Islet of Langerhans (tissue), 1 donor: ENCODE data around the gene CENPL.
"Not testable (repeated sequence)": the region's sequence is repeated elsewhere in the genome, so short reads cannot be mapped to it uniquely, and the experiment has no call there.

Experiments used
- FAIRE-seq: peaks from one replicate; lab custom pipeline; 2011; peaks lifted over from hg19 to GRCh38; lab: Jason Lieb, UNC

The CENPL gene

GRCh38 chr1:173824315-173825081 is at the start of gene CENPL, which contains the start of gene DARS2:
Gene CENPL, minus strand, starts transcription at chr1:173824883. Its CDS starts 13,584 bp downstream, at chr1:173811299.
Gene DARS2, plus strand, starts transcription at chr1:173824673. Its CDS starts 557 bp downstream, at chr1:173825230.
- no peak for FAIRE-seq

DNA sequence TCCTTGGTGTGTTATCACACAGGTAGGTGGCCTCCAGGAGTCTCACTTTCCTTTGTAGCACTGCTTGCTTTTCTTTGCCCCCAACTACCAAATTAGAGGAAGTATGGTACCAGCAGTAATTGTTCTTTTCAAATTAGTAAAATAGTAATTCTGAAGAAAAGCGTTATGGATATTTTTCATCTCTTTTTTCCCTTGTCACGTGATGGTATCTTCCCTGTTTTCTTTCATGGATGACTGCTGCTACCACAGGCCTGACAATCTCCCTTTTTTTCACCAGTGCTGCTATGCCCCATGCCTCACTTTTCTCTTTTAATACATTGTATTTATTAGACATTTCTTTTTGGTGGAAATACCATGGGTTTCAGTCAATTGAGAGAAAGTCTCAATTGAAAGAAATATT is 46.8 kb upstream of the CENPL start:
- no peak for FAIRE-seq

- no peak for FAIRE-seq
These were observed 46.4 kb upstream of the CENPL start for GRCh38 chr1:173871091-173871490.

DNA sequence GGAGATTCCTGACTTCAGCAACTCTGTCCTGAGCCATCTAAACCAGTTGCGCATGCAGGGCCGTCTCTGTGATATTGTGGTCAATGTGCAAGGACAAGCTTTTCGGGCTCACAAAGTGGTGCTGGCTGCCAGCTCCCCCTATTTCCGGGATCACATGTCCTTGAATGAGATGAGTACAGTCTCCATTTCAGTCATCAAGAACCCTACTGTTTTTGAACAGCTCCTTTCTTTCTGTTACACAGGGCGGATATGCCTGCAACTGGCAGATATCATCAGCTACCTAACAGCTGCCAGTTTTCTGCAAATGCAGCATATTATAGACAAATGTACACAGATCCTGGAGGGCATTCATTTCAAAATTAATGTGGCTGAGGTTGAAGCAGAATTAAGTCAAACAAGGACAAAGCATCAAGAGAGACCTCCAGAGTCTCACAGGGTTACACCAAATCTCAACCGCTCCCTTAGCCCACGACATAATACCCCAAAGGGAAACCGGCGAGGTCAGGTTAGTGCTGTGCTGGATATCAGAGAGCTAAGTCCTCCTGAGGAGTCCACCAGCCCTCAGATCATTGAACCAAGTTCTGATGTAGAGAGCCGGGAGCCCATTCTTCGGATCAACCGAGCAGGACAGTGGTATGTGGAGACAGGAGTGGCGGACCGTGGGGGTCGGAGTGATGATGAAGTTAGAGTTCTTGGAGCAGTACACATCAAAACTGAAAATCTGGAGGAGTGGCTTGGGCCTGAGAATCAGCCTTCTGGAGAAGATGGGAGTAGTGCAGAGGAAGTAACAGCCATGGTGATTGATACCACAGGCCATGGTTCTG is 45.8 kb upstream of the CENPL start:
- FAIRE-seq: no peak

- no peak for FAIRE-seq
These were observed 44.3 kb upstream of the CENPL start for GRCh38 chr1:173869021-173869359.

DNA sequence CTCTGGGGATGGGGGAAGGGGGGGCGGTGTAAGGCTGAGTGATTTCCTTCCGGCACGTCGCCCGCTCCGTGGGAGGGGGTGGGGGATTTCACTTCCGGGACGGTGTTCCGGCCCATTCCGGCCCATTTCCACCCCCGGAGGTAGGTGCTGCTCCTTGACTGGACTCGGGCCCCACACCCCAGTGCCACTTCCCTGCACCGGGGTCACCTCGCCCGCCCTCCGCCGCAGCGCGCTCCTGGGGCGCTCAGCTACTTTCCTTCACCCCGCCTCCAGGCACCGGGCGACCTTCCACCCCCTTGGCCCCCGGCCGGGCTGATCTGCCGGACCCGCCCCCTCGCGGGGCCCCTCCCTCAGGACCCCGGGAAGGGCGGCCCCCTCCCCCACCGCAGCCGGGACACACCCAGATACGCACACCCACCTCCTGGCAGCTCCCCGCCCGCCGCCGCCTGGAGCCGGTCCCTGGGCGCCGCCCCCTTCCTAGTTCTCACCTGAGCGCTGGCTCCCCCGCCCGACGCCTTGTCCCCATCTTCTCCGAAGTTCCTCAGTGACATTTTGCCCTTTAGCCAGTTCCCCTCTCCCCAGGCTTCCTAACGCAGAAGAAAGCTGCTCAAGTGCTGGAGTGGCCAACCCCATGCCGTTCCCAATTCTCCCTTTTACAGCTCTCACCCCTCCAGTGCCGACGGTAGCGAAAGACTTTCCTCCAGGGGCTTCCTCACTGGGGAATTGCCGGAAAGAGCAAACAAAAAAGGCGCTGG is 43.8 kb upstream of the CENPL start, which contains the start of gene ZBTB37:
TSS of gene ZBTB37 (plus strand) at position 115 of the 755 bp plus-strand sequence. CDS start 1,846 bp downstream, outside the sequence.
- no peak for FAIRE-seq

- peak; percentile 84 for FAIRE-seq
These were observed 43.1 kb upstream of the CENPL start, which contains the start of gene GAS5 for GRCh38 chr1:173867753-173868265. Gene GAS5, minus strand, starts transcription at chr1:173867989.

GRCh38 chr1:173867141-173867752 is 42.6 kb upstream of the CENPL start:
- no peak for FAIRE-seq

GRCh38 chr1:173866413-173867115 is 41.9 kb upstream of the CENPL start:
- no peak for FAIRE-seq

DNA sequence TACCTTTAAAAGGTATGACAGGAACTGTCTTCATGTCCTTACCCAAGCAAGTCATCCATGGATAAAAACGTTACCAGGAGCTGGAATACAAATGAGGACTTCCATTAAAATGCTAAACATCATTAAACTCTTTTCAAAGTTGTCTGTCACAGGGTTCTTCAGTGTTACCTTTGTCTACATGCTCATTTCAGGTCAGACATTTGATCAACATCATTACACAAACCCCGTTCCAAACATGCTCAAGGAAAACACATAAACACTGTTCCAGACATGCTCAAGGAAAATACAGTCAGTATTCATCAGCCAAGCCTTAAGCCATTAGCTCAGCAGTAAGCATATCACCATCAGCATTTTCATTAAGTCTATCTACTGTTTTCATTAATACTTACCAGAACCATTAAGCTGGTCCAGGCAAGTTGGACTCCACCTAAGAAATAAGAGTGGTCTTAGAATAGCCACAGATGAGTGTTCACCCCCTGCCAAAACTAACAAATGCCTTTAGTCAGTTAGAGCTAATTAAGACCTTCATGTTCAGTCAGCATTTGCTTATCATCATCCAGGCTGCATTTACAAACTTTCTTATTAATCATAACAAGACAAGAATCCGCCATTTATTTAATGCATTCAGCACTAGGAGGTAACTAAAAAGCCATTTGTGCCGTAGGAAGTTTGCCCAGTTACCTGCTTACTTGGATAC is 40.9 kb upstream of the CENPL start:
- FAIRE-seq: no peak

GRCh38 chr1:173864179-173864867 is 39.6 kb upstream of the CENPL start:
- FAIRE-seq: no peak

- FAIRE-seq: no peak
These were observed 38.8 kb upstream of the CENPL start for GRCh38 chr1:173863224-173864161.

- no peak for FAIRE-seq
These were observed 38.1 kb upstream of the CENPL start for GRCh38 chr1:173862769-173863223.

- not testable (repeated sequence) for FAIRE-seq
These were observed 37.6 kb upstream of the CENPL start for GRCh38 chr1:173862146-173862768.

GRCh38 chr1:173861731-173862145 is 37.1 kb upstream of the CENPL start:
- FAIRE-seq: no peak

DNA sequence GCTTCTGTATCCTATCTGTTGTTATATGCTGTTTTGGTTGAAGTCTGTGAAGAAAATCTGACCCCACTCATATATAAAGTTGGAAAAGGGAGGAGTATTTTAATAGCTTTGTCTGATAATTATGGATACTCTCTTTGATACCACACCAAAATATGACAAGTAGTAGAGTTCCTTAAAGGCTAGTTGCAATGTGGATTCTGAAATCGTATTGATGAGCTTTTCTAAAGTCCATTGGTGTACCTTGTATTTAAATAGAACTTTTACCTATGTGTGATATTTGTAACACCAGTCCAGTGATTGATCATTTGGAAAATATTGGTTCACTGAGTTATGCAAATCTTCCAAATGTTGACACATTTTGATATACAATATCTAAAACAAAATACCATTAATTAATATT is 35.4 kb upstream of the CENPL start:
- FAIRE-seq: no peak

DNA sequence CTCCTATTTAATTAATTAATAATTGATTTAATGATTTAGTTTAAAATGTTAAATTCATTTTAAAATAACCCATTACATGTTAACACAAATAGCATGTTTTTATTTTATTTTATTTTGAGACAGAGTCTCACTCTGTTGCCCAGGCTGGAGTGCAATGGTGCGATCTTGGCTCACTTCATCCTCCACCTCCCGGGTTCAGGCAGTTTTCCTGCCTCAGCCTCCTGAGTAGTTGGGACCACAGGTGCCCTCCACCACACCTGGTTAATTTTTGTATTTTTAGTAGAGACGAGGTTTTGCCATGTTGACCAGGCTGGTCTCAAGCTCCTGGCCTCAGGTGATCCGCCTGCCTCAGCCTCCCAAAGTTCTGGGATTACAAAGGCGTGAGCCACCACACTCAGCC is 34.9 kb upstream of the CENPL start:
- FAIRE-seq: not testable (repeated sequence)

DNA sequence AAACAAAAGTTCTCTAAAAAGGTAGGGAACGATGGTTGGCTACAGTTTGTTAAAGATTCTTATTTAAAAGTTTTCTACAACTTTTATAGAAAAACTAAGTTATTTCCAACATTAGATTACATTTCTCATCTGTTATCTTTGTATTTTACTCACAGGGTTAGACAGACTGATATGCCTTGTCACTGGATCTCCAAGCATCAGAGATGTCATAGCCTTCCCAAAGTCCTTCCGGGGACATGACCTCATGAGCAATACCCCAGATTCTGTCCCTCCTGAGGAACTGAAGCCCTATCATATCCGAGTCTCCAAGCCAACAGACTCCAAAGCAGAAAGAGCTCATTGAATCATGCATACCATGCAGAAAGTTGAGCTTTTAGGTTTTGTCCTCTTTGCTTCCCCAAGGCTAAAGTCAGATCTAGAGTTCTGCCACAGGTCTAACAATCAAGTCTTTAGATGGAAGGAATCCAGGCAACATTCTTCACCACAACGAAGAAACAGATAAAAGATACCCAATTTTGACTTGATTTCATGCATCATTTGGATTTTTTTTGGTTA is 32.8 kb upstream of the CENPL start:
- no peak for FAIRE-seq
